ENCODE measurements around the gene GNG12.

GRCh38 chr1:67839826-67840225, 6.6 kb upstream of the GNG12 start:
- TF ChIP-seq POLR2A (IDR thresholded peaks at IDR 0.05; ENCODE audit: low read length) (no peak), GATA1 (IDR thresholded peaks at IDR 0.05; ENCODE audit: low read depth, low read length) (no peak)

Measured in erythroblast (primary cell).